Brain pericyte (primary cell): ENCODE data around the gene KDELR3.
"Not testable (repeated sequence)": the region's sequence is repeated elsewhere in the genome, so short reads cannot be mapped to it uniquely, and the experiment has no call there.

Experiments used
- DNase-seq: peaks from one replicate; pipeline ENCODE4 v3.0.0-alpha.2; 2012; ENCODE audit warnings: low read depth, low spot score

Gene KDELR3

GRCh38 chr22:38456272-38456835, 11.5 kb upstream of the KDELR3 start:
- no peak for DNase-seq

- no peak for DNase-seq
Observed at GRCh38 chr22:38456841-38457699, 10.8 kb upstream of the KDELR3 start.

DNA sequence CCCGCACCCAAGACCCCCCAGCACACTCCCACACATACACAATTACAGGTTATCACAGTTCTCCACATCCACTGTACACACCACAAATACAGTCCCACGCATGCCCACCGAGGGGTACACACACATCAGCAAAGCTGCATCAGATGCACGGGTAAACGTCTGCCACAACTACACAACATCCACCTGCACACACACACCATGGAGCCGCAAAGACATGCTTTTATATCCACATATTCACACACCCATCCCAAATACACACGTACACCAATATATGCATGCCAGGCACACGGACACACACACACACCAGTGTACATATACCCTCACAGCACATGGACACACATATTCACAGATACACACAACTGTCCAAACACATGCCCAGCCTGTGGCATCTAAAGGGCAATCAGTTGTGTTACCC, 7.5 kb upstream of the KDELR3 start:
- DNase-seq = no peak

DNA sequence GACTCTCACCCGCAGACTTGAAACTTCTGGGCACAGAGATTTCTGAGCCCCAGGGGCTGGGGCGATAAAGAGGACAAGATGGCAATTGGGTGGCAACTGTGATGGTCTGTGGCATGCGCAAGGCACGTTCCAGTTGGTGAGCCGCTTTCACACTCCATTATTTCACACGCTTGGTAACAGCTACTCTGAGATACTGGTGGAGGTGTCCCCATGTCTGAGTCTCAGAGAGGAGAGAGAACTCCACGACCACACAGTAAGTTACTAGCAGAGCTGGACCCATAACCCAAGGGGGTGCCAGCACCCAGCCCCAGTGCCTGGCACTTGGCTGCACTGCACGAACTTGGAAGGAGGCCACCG, 6.9 kb upstream of the KDELR3 start:
- no peak for DNase-seq

GRCh38 chr22:38461414-38462081, 6.3 kb upstream of the KDELR3 start:
- no peak for DNase-seq

- no peak for DNase-seq
Observed at GRCh38 chr22:38462960-38463784, 4.7 kb upstream of the KDELR3 start.

GRCh38 chr22:38464992-38465672, 2.8 kb upstream of the KDELR3 start:
- DNase-seq = no peak

DNA sequence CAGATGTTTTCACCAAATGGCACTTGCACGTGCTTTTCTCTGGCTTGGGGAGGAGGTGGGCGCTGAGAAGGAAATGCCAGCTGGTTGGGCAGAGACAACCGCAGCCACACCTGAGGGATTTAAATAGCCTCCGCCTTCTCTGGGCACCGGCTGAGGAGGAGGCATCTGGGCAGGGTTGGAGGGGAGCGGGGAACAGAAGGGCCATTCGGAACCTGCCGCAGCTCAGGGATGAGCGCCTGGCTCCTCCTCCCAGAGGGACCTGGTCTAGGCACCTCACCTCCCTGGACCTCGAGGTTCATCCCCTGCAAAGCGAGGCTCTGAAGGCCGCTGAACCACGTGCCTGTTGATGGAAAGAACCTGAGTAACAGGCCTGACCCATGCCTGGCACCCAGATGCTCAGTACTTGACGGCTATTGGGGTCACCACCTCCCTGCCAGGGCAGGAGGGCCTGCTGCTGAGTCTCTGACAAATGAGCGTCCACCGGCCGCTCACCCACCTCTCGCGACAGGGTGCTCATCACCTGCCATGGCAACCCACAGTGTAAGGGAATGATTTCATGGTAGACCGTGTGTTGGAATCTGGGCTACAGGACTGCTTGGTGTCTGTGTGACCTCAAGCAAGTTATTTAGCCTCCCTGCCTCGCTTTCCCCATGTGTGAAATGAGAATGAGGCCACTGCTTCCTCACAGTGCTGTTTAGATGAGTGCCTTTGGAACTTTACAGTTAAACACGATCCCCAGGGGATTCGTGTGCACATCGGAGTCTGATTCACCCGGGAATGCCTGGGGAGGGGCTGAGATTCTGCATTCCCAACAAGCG, 2.0 kb upstream of the KDELR3 start:
- no peak for DNase-seq

DNA sequence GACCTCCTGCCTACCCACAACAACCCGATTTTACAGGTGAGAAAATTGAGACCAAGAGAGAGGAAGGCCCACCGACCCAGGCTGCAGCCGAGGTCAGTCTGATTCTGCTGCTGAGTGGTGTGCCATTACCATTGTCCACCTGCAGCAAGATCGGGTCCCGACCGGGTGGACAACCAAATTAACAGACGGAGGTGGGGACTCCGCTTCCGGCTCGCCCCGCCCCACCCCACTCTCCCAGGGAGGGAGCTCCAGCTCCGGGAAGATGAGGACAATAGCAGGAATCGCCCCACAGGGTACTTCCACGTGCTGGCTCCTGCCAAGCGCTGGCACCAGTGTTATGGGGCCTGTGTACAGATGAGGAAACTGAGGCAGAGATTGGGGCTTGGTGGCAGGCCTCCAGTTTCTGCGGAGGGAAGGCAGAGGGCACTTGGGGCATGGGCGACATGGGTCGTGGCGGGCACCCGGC, 425 bp upstream of the KDELR3 start:
- no peak for DNase-seq

DNA sequence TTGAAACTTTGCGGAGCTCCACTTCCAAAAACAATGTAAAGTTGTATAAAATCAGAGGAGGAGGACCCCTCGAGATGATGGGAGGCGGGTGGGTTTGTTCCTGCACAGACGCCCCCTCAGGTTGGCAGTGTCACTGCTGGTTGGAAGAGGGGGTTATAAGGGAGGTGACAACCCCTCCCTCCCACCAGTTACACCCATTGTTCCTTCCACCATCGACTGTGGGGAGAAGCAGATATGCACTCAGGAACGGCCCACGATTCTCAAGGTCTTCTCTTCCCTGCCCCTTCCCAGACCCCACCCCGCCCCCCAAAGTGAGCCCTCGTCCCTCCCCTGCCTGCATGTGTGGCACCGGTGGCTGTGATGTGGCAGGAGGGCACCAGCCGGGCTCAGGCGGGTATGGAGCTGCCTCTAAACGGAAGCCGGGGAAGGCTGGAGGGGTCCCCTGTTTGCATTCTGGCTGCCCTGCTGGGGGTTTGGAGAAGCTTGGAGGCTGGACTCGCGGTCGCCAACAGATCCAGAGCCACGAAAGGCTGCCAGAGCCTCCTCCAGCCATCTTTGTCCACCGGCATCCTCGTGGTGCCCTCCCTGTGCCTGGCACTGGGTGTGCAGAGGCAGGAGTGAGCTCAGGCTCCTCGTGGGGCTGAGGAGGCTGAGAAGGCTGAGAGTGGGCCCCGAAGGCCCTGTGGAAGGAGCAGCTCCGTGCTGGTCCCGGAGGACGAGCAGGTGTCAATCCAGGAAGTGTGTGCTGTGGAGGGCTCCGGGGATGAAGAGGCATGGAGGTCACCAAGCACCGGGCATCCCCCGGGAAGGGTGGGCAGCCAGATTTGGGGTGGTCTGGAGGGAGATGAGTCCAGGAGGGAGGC, 778 bp downstream of the KDELR3 start:
- no peak for DNase-seq

DNA sequence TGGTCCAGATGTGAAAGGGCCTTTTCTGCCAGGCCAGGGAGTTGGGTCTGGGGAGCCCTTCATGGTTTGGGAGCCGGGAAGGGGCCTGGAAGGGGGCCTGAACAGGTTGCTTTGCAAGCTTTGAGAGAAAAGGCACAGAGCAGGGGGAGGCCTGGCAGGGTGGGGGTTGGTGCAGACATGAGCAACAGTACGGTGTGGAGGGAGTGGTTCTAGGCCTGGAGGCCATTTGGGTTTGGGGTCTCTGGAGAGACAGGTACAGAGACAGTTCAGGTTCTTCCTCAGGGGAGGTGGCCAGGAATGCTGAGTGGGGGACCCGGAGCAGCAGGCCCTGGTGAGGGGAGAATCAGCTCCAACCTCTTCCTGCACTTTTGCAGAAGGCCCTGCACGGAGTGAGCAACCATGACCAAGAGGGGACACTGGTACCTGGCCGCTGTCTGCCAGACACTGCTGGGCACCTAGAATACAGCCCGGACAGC, 1.4 kb downstream of the KDELR3 start:
- no peak for DNase-seq

DNA sequence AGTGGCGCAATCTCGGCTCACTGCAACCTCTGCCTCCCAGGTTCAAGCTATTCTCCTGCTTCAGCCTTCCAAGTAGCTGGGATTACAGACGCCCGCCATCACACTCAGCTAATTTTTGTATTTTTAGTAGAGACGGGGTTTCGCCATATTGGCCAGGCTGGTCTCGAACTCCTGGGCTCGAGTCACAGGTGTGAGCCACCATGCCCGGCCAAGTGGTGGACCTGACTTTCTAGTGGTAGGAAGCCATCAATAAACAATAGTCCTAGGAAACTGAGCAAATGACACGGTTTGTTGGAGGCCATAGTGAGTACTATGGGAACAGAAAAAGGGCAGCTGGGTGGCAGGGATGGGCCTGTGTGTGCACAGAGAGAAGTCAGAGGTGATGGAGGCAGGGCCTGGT, 2.3 kb downstream of the KDELR3 start:
- not testable (repeated sequence) for DNase-seq

DNA sequence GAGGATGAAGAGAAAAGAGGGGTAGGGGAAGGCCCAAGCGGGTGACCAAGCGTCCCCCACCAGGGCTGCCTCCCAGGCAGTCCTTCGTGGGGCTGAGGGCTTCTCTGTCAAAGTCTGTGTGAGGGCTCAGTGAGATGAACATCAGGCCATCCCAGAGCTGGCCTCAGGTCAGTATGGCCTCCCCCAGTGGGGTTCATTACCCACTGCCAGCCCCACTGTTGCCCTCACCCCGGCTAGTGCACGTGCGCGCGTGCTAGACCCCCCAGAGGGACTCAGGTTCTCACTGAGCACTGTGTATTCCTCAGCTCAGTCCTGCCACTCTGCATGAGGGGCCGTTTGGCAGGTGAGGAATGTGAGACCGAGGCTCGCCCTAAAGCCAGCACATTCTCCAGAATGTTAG, 3.3 kb downstream of the KDELR3 start:
- no peak for DNase-seq

GRCh38 chr22:38474003-38474607, 6.2 kb downstream of the KDELR3 start:
- no peak for DNase-seq

DNA sequence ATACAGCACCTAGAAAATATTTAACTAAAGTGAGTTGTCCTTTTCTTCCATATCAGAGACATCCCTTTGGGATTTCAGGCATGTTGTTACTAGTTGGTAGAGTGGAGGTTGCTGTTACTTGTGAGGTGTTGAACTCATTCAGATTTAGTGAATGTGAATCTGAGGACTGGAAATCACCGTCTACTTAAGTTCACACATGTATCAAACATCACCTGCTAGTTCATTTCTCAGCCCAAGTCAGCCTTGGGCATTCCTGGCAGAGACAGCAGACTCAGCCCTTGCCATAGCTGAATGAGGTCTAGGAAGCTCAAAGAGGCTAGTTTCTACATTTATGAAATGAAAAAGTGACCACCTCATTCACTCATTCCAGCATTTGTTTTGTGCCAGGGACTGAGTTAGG, 9.7 kb downstream of the KDELR3 start:
- DNase-seq = no peak

DNA sequence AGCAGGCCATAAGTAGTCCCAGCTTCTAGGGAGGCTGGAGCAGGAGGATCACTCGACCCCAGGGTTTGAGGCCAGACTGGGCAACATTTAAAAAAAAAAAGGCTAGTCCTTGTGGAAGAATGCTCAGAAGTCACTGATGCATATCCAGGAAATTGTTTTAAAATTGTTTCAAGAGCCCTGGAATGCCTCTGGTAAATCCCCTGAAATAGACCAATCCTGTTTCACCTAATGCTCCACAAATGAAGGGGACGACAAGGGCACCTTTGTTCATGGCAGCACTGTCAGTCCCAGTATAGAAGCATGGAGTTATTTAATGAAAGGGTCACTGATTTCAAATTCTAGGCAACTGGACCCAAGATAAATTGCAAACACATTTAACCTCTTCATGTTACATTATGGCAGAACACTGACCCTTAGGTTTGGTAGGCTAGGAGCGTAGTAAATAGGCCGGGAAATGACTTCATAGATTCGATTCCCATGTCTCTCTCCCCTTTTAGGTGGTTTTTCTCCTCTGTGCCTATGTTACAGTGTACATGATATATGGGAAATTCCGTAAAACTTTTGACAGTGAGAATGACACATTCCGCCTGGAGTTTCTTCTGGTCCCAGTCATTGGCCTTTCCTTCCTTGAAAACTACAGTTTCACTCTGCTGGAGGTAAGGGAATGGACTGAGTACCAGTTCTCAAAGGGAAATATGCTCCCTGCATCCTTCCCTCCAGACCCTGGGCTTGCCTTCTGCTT, 11.4 kb downstream of the KDELR3 start:
- DNase-seq = no peak

GRCh38 chr22:38481162-38481870, 13.4 kb downstream of the KDELR3 start:
- DNase-seq = no peak
